NCI-H446 (cell line): Measurements from ENCODE around the gene ANKRD2.

Experiments used
- DNase-seq, 2 experiments: peaks; one replicate each; lab custom pipeline; 2025; lab: John Stamatoyannopoulos, UW

ANKRD2 gene

DNA sequence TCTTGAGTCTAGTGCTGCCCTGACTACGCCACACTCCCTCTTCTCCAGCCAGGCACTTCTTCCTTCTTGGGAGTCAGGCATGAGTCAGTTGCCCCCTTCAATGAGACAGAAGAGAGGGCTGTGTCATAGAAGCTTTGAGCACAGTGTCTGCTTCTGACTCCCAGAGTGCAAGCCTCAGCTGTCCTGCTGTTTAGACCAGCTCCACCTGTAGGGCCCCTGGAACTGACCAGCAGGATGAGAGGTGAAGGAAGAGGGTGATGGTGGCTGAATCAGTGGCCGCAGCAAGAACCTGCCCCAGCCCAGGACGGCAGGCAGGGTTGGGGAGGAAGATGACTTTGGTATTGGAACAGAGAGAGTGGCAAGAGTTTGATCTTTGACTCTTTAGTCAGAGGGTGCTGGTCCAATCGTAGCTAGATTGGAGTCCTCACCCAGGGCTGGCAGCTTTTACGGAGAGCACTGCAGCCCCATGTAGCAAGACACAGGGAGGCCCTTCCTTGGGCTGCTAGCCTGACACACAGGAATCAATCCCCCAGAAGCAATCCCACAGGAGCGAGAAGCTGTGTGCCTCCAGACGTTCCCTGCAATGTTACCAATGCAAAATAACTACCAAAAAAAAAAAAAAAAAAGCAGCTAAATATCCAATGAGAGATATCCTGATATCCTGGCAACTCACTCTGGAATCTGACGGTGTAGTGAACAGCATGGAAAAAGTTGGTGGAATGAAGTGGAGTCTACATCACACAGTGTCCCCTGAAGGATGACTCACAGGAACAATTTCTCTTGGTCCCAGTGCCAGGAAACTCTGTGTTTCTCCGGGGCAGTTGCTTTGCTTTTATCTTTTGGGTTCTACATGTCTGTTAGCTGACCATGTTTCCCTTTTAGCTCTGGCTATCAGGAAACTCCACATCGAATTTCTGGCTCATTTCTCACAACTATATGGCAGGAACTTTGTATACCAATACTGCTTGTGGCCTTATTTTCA is 23.8 kb downstream of the ANKRD2 start:
- no peak for DNase-seq

DNA sequence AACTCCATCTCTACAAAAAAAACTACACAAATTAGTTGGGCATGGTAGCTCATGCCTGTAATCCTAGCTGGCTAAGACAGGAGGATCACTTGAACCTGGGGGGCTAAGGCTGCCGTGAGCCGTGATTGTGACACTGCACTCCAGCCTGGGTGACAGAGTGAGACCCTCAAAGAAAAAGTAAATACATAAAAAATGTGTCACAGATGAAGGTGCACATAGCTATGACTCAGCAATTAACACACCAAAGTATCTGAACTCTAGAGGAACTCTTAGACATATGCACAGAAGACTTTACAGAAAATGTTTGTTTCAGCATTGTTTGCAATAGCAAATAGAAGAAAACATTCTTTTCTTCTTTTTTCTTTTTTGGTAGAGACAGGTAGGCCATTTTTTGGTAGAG is 25.2 kb downstream of the ANKRD2 start:
- DNase-seq = no peak

DNA sequence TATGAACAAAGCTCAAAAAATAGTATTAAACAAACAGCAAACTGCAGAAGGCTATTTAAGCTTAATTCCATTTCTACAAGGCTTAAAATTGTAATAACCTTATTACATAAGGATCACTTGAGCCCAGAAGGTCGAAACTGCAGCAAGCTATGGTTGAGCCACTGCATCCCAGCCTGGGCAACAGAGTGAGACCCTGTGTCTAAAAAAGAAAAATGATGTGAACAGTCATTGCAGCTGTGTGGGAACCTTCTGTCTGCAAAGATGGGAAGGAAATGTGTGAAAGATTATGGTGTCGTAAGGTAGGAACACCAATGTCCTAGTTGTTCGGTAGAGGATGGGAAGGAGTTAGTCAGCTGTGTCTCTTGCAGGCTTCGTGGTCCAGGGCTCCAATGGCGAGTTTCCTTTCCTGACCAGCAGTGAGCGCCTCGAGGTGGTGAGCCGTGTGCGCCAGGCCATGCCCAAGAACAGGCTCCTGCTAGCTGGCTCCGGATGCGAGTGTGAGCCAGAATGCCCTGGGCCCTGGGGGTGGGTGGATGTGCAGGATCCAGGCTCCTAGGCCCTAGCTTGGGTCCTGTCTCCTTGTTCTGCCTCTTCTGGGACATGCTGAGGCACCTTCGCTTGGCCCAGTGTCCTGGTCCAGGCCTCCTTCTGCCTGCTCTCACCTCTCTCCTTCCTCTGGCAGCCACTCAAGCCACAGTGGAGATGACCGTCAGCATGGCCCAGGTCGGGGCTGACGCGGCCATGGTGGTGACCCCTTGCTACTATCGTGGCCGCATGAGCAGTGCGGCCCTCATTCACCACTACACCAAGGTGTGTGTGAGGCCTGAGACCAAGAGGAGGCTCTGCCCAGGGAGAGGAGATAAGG is 26.1 kb downstream of the ANKRD2 start:
- no peak for DNase-seq

DNA sequence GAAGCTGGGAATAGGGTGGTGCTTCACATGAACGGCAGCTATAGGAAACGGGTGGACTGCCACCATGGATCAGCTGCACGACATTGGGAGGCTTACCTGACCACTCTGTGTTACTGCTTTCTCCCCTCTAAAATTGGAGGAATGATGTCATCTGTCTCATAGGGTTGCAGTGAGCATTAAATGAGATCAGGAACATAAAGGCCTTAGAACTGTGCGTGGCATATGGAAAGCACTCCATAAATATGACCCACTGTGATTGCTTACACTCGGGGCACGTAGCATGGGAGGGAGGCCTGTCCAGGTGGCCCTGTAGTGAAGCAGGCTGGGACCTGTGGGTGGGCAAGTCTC is 26.7 kb downstream of the ANKRD2 start:
- no peak for DNase-seq

- DNase-seq = no peak
Observed at GRCh38 chr10:97600616-97601015, 28.0 kb downstream of the ANKRD2 start.

DNA sequence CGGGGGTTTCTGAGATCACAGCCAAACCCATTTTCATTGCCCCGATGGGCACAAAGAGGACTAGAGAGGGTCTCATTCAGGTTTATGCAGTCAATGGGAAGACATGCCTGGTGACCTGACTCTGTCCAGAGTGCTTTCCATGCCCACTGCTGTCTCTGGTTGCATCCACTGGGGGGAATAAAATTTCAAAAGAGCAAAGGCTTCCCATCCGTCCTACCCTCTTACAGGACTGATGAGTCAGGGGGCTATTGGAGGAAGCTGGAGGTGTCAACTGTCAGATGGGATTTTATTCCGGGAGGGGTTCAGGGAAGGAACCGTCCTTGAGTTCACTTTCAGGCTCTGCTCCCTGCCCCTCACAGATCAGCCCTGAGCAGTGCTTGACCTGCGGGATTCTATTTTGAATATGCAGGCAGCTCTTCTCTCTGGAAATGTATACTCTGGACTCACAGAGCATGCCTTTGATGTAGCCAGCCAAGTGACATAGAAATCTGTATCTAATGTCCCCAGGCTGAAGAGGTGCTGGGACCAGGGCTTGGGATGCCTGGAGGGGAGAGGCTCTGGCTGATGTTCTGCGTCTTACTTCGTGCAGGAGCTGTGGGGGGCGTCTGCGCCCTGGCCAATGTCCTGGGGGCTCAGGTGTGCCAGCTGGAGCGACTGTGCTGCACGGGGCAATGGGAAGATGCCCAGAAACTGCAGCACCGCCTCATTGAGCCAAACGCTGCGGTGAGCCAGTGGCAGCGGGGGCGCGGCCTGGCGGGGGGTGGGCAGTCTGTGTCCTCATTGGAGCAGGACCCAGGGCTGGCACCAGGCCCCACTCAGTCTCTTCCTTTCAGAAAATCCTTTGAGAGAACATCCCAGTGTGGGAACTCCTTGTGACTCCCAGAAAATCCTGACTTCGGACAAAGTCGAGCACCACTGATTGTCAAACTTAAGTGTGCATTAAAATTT is 29.0 kb downstream of the ANKRD2 start:
- DNase-seq = no peak

GRCh38 chr10:97607095-97607636 is 34.6 kb downstream of the ANKRD2 start:
- no peak for DNase-seq

DNA sequence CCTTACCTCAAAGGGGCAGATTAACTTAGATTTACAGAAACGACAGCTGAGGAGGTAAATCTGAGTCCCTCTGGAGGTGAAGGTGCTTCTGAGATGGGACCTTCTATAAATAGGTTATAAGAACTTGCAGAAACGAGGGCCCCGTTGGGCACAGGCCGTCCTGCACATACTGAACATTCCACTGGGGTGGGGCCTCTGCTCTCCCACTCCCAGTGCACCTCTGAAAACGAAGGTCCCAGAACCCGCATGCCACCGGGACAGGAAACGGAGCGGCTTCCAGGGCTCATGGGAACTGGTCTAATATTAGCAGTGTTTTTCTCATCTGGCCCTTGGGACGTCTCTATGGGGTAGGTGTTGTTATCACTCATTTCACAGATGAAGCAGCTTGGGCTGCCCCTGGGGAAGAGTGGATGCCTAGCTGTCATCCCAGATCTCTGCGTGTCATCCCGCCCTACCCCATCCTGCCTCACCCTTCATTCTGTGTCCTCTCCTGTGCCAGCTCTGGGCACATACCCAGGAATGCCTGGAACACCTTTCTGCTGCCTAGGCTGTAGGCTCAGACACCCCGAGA is 36.5 kb downstream of the ANKRD2 start:
- DNase-seq = no peak

GRCh38 chr10:97611473-97611872 is 38.9 kb downstream of the ANKRD2 start:
- DNase-seq = no peak

GRCh38 chr10:97612386-97612785 is 39.8 kb downstream of the ANKRD2 start:
- peak in 1 of 2 experiments; percentile 36 for DNase-seq

DNA sequence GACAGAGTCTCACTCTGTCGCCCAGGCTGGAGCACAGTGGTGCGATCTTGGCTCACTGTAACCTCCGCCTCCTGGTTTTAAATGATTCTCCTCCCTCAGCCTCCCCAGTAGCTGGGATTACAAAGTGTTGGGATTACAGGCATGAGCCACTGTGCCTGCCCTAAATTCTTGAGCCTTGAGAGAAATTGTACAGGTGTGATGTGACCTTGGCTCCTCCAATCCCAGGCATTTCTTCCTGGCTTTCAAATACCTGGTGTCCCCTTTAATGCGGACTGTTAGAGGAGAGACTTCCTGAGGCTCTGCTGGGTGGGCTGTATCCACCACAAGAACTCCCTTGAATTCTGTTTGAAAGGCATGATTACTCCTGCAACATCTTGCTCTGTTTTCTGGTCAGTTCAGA is 45.7 kb downstream of the ANKRD2 start:
- no peak for DNase-seq

DNA sequence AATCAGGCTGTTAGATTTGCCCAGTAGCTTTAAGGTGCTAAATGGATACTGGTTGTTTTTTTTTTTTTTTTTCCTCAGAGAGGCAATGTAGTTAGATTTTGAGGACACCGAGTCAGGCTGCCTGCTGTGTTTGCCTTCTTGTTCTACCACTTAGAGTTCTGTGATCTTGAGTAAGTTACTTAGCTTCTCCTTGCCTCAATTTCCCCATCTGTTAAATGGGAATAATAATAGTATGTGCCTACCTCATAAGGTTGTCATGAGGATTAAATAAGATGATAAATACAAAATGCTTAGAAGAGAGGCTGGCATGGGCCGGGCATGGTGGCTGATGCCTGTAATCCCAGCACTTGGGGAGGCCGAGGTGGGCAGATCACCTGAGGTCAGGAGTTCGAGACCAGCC is 46.2 kb downstream of the ANKRD2 start:
- no peak for DNase-seq

DNA sequence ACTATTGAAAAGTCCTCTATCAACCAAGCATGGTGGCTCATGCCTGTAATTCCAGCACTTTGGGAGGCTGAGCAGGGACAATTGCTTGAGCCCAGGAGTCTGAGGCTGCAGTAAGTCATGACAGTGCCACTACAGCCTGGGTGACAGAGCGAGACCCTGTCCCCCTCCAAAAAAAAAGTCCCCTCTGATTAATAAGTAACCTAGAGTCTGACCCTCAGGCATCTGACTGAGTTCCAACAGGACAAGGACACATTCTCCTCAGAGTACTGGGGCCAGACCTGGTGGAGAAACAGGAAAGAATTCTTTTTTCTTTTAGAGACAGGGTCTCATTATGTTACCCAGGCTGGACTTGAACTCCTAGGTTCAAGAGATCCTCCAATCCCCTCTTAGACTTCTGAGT is 50.7 kb downstream of the ANKRD2 start:
- no peak for DNase-seq

DNA sequence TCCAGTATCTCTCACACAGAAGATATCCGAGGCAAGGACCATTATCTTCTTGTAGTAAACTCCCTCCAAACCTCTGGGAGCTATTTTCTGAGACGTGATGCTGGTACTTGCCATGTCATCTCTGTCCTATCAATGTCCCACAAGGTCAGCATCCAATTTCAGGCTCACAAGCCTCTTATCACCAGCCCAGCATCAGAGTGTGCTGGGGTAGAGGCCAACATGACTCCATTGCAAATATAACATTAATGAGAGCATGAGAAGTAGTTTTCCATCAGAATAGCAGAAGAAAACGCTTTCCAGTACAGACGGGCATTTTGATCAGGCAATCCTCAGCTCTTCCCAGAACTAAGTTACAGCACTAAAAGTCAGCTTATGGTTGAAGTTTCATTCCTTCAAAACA is 55.2 kb downstream of the ANKRD2 start:
- DNase-seq = no peak

DNA sequence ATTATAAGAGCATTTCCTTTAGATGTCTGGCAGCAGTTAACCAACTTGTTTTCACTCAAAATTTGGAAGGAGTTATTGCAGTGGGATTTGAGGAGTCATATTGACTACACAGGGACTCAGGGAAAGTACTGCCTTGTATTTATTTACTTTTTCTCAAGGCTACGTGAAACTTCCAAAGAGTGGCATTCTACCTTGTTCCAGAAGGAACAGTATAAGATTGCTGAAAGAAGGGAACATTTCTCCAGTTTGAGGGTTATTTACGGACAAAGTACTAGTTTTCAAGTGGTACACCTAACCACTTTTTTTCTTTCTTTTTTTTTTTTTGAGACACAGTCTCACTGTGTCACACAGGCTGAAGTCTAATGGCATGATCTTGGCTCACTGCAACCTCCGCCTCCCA is 55.6 kb downstream of the ANKRD2 start:
- no peak for DNase-seq

DNA sequence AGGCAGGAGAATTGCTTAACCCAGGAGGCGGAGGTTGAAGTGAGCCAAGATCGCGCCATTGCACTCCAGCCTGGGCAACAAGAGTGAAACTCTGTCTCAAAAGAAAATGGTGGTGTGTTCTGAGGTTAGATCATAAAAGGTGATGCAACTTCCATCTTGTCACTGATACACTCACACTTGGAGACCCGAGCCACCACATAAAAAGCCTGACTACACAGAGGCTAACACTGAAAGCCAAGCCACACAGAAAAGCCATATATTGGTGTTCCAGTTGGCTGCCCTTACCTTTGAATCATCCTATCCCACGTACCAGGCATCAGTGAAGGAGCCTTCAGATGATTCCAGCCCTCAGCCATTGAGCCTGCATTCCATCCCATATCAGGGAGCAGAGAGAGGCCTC is 56.7 kb downstream of the ANKRD2 start:
- DNase-seq = no peak

DNA sequence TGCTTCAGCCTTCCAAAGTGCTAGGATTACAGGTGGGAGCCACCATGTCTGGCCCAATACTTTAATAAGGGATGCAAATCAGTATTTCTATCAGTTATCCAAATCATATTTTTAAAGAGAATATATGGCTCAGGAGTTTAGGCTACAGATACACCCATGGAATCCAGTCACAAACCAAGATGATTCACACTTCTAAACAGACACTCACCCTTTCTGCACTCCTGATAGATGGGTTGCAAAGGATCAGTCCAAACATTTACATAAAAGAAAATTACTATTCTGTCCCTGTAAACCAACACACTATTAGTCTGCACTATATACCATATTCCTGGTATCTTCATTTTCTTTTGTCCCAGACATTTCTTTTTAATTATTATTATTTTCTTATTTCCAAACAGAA is 58.5 kb downstream of the ANKRD2 start:
- DNase-seq = no peak

GRCh38 chr10:97632949-97633884 is 60.6 kb downstream of the ANKRD2 start, which contains the start of gene MORN4:
MORN4 (minus strand) TSS chr10:97633500; CDS start chr10:97619653, 13,847 bp downstream.
- DNase-seq = peak; percentile 65 to 88
